Tibial nerve (tissue), 4 donors: Measurements from ENCODE around the gene PRKCE. TPM values are rescaled to one million over a fixed set of nuclear protein-coding genes. Genes with fewer than 3 reads are reported as not detected.
A peak's percentile ranks its signal among the peaks of the same experiment; 100 is the strongest.

Experiments
- DNase-seq, 2 donors: peaks; one replicate each; pipeline ENCODE4 v3.0.0-alpha.2; 2019; ENCODE audit warnings: low spot score in 2 of 2
- H3K27ac ChIP-seq, 4 donors: fragments of 200-600 bp; sonication (generic) in 3 of 4; one replicate each; pipeline ENCODE4 v1.5.1; 2017 to 2019; ENCODE audit warnings: mild to moderate bottlenecking in 1 of 4
- H3K27me3 ChIP-seq, 2 donors: fragments of 200-600 bp; sonication (generic) in 1 of 2; one replicate each; pipeline versions ENCODE4 v1.5.1 to v1.6.0; 2017 to 2019
- H3K36me3 ChIP-seq, 3 donors: fragments of 200-600 bp; sonication (generic); one replicate each; pipeline ENCODE4 v1.5.1; 2018 to 2019
- H3K4me1 ChIP-seq, 4 donors: fragments of 200-600 bp; sonication (generic) in 3 of 4; one replicate each; pipeline ENCODE4 v1.5.1; 2017 to 2019
- H3K4me3 ChIP-seq, 4 donors: fragments of 200-600 bp; sonication (generic) in 3 of 4; one replicate each; pipeline ENCODE4 v1.5.1; 2017 to 2019; ENCODE audit warnings: mild to moderate bottlenecking in 1 of 4, moderate library complexity in 1 of 4
- H3K9me3 ChIP-seq, 4 donors: fragments of 200-600 bp; sonication (generic) in 3 of 4; one replicate each; pipeline ENCODE4 v1.5.1; 2017 to 2019
- EP300 ChIP-seq, 2 donors: sonication (generic); formaldehyde crosslinking; IDR thresholded peaks; one replicate each; pipeline ENCODE4 v1.6.1; 2017; ENCODE audit warnings: antibody characterized with exemption in 2 of 2, mild to moderate bottlenecking in 1 of 2
- POLR2A ChIP-seq, 2 donors: fragments of 450-650 bp; IDR thresholded peaks; one replicate each; pipeline ENCODE4 v1.6.1; 2017; ENCODE audit warnings: antibody characterized with exemption in 2 of 2, mild to moderate bottlenecking in 2 of 2, moderate library complexity in 2 of 2
- WGBS, 2 donors: methylation state at CpG; one replicate each; pipeline ENCODE4 v1.1.5; 2018; 5-methylcytosine and 5-hydroxymethylcytosine counted together
- total RNA-seq, 4 donors: library from RNA; depleted of rRNA; stranded (reverse); fragments of >200 nt; gene quantifications; one replicate each; pipeline ENCODE4 v1.1.0, GENCODE V29; 2016
- TF ChIP-seq, protein P1 (sequence below), 5 experiments: fragments of 200-600 bp in 3 of 5; fragments of 450-650 bp in 2 of 5; sonication (generic) in 3 of 5; IDR thresholded peaks; one replicate each; pipeline ENCODE4 v1.5.1; 2016 to 2019; ENCODE audit warnings: antibody characterized with exemption in 5 of 5, mild to moderate bottlenecking in 3 of 5, moderate library complexity in 2 of 5

PRKCE gene
- total RNA-seq, 4 donors from 2014 or later, result 14.4 to 22.4 (median 17.9) TPM

DNA sequence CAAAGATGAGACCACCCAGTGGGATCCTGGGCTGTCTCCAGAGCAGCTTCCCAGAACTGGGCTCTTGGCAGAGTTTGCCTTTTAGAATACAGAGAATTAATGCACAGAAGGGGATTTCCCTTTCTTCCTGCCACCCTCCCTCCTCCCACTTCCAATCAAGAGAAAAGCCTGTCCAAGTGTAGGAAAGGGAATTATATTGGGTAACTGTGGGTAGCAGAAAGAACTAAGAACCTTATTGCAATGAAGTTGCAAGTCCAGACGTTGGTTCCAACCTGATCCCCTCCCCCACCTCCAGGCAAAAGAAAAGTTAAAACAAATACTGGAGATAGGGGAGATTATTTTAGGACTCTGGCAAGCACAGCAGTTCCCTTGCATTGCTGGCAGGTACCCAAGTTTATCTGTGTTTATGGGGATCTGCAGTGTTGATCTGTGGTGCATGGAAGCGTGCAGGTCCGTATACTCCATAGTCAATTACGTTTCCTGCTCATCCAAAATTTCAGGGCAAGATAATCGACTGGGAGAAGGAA lies 114.3 kb downstream of the PRKCE start:
- DNase-seq, result no peak
- peaks cover 0 to 38% (median 16%) of the 10 kb centered on the region in 4 donors for H3K4me1 ChIP-seq
- no peaks in the 10 kb centered on the region for H3K9me3 ChIP-seq
- H3K27me3 ChIP-seq, result no peaks in the 10 kb centered on the region
- peak overlapping the region in 1 of 4 donors; percentile 11 for H3K27ac ChIP-seq
- H3K36me3 ChIP-seq, result no peaks in the 10 kb centered on the region
- H3K4me3 ChIP-seq, result no peak overlapping the region
- no peak for TF ChIP-seq POLR2A (IDR thresholded peaks at IDR 0.05)
- WGBS, 2 donors, result 45 to 49% methylated on average over 5 of the region's 5 CpGs

DNA sequence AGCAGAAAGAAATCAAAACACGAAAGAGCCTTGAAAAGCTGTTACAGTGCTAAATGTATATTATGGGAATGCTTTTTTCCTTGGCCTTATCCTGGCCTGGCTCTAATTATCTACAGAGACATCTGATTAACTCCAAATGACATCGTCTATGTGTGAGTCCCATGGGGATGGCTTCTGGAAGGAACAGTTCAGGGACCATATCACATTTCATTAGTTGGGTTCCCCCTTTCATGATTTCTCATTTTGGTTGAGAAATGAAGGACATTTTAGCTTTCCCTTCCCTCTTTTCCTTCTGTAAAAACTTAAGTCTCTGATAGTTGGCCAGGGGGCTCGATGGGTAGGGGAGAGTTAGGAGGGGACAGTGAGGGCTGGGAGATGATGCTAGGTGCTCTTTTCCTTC lies 116.7 kb downstream of the PRKCE start:
- Histone ChIP-seq H3K27ac (no peak overlapping the region), H3K27me3 (no peaks in the 10 kb centered on the region), H3K36me3 (no peaks in the 10 kb centered on the region), H3K9me3 (no peaks in the 10 kb centered on the region), H3K4me1 (peaks cover 0 to 50% (median 22%) of the 10 kb centered on the region in 4 donors), H3K4me3 (no peak overlapping the region)
- DNase-seq, result no peak
- WGBS, 2 donors, result 81% methylated on average over 3 of the region's 3 CpGs
- TF ChIP-seq POLR2A (IDR thresholded peaks at IDR 0.05) (no peak), EP300 (IDR thresholded peaks at IDR 0.05) (no peak)
- TF ChIP-seq, protein P1, sequence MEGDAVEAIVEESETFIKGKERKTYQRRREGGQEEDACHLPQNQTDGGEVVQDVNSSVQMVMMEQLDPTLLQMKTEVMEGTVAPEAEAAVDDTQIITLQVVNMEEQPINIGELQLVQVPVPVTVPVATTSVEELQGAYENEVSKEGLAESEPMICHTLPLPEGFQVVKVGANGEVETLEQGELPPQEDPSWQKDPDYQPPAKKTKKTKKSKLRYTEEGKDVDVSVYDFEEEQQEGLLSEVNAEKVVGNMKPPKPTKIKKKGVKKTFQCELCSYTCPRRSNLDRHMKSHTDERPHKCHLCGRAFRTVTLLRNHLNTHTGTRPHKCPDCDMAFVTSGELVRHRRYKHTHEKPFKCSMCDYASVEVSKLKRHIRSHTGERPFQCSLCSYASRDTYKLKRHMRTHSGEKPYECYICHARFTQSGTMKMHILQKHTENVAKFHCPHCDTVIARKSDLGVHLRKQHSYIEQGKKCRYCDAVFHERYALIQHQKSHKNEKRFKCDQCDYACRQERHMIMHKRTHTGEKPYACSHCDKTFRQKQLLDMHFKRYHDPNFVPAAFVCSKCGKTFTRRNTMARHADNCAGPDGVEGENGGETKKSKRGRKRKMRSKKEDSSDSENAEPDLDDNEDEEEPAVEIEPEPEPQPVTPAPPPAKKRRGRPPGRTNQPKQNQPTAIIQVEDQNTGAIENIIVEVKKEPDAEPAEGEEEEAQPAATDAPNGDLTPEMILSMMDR (IDR thresholded peaks at IDR 0.05), result no peak

DNA sequence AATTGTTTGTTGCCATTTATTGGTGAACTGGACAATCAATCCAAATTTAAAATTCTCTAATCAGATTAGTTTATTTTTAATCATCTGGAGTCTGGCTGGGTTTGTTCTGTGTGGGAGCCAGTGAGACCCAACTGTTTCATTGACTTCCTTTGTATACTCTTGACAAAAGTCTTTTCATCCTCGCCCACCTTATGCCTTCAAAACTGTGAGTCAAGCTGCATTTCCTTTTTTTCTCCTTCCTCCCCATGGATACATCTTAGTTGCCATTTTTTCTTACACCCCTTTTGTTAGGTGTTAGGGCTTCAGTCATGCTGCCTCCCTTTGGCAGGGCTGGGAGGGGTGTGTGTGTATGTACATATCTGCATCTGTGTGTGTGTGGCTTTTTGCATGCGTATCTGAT lies 117.6 kb downstream of the PRKCE start:
- Histone ChIP-seq H3K27me3 (no peaks in the 10 kb centered on the region), H3K27ac (no peak overlapping the region), H3K4me3 (no peak overlapping the region), H3K4me1 (peaks cover 0 to 50% (median 22%) of the 10 kb centered on the region in 4 donors), H3K36me3 (no peaks in the 10 kb centered on the region), H3K9me3 (no peaks in the 10 kb centered on the region)
- no peak for DNase-seq
- TF ChIP-seq EP300 (IDR thresholded peaks at IDR 0.05), result no peak
- TF ChIP-seq POLR2A (IDR thresholded peaks at IDR 0.05), result no peak
- TF ChIP-seq, protein P1 (IDR thresholded peaks at IDR 0.05), result no peak
- 86 to 90% methylated on average over 2 of the region's 2 CpGs for WGBS, 2 donors

DNA sequence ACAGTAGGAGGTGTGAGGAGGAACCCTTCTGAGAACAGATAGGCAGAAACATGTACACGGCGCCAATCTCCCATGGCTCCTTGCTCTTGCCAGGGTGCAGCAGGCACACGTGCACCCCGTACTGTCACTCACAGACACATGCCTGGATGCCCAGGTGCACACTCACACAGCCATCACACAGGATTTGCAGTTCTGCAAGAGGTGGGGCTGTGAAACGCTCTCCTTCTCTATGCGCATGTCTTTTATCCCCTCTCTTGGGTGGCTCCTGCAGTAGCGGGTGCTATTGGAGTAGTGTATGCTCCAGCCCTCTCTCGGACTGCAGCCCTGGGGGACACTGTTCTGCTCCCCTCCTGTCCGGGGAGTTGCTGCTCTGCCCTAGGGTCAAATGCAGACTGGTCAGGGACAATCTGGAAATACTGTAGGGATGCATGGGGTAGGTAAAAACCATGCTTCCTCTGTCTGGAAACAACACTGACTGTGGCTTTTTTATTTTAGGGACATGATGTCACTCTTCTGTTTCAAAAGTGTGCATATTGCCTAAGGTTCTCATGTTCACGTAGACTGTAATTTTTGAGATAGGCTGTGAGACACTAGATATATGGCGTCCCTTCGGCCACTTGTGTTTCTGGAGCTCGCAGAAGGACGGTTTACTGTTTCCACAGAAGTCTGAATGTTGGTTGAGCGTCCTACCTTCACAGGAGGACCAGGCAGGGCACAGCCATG lies 118.5 kb downstream of the PRKCE start:
- Histone ChIP-seq H3K27ac (peak overlapping the region in 1 of 4 donors; percentile 63), H3K4me1 (peaks cover 0 to 47% (median 22%) of the 10 kb centered on the region in 4 donors)

DNA sequence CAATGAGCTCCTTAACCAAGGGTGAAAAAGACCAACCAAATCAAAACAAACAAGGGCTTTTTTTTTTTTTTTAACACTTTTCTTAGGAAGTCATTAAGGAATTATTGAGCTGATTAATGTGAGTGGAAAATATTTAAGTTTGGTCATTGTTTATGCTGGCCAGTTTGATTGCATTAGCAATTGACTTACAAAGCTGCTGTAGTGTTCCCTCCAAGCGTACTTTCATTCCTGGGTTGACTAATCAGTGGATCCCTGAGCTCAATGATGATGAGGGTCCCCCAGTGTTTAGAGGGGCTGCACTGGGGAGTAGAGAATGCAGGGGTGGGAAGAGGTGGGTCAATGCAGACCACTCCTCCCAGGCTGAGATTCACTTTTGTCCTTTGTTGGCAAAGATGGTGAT lies 119.3 kb downstream of the PRKCE start:
- H3K27ac ChIP-seq, result peak overlapping the region in 3 of 4 donors; percentile 9 to 63 (median 61)
- TF ChIP-seq, protein P1 (IDR thresholded peaks at IDR 0.05), result no peak
- TF ChIP-seq EP300 (IDR thresholded peaks at IDR 0.05), result no peak
- no peak for TF ChIP-seq POLR2A (IDR thresholded peaks at IDR 0.05)
- no peak for DNase-seq
- H3K4me1 ChIP-seq, result peaks cover 0 to 47% (median 15%) of the 10 kb centered on the region in 4 donors
- no peaks in the 10 kb centered on the region for H3K9me3 ChIP-seq
- no peaks in the 10 kb centered on the region for H3K27me3 ChIP-seq
- H3K36me3 ChIP-seq, result no peaks in the 10 kb centered on the region
- 31 to 33% methylated on average over 1 of the region's 1 CpG for WGBS, 2 donors
- H3K4me3 ChIP-seq, result peak overlapping the region in 2 of 4 donors; percentile 2 to 35

More for the DNA sequence above, 118.5 kb downstream of the PRKCE start:
- no peak for DNase-seq
- no peaks in the 10 kb centered on the region for H3K9me3 ChIP-seq
- no peaks in the 10 kb centered on the region for H3K36me3 ChIP-seq
- H3K4me3 ChIP-seq, result no peak overlapping the region
- 91 to 94% methylated on average over 15 of the region's 15 CpGs for WGBS, 2 donors
- TF ChIP-seq, protein P1 (IDR thresholded peaks at IDR 0.05), result no peak
- TF ChIP-seq POLR2A (IDR thresholded peaks at IDR 0.05), result no peak
- TF ChIP-seq EP300 (IDR thresholded peaks at IDR 0.05), result no peak
- H3K27me3 ChIP-seq, result no peaks in the 10 kb centered on the region
